K562 (cell line): ENCODE measurements around the gene SPTBN5. TPM values are rescaled to one million over a fixed set of nuclear protein-coding genes. Genes with fewer than 3 reads are reported as not detected.

Experiments
- FOXP1 ChIP-seq: sonication (generic); formaldehyde crosslinking; IDR thresholded peaks from 2 replicates; pipeline ENCODE4 v1.8.0; 2022; ENCODE audit warnings: mild to moderate bottlenecking, missing genetic modification reagents
- GATAD2A ChIP-seq: fragments of 450-650 bp; IDR thresholded peaks from 2 replicates; pipeline ENCODE4 v1.6.1; 2017
- HDGF ChIP-seq: fragments of 450-650 bp; IDR thresholded peaks from 2 replicates; pipeline ENCODE4 v1.6.1; 2016
- HOXB6 ChIP-seq: fragments of 250-450 bp; sonication (Bioruptor Pico); IDR thresholded peaks from 2 replicates; pipeline ENCODE4 v1.5.1; 2022; ENCODE audit warnings: mild to moderate bottlenecking, borderline replicate concordance
- KLF13 ChIP-seq: fragments of 450-650 bp; IDR thresholded peaks from 2 replicates; pipeline ENCODE4 v1.6.1; 2016; ENCODE audit warnings: missing genetic modification characterization, low read depth, mild to moderate bottlenecking, missing compliant biosample characterization, moderate library complexity, borderline replicate concordance
- MEF2A ChIP-seq: IDR thresholded peaks from 2 replicates; pipeline ENCODE4 v1.6.1; 2011; ENCODE audit warnings: low read depth, mild to moderate bottlenecking, low read length, moderate library complexity; ENCODE audit not compliant: control insufficient read depth
- MYBL2 ChIP-seq, 2 experiments: fragments of 450-650 bp in 1 of 2; sonication (generic) in 1 of 2; formaldehyde crosslinking in 1 of 2; IDR thresholded peaks; 2 replicates each; pipeline versions ENCODE4 v1.6.1 to v1.8.1; 2017 to 2022; ENCODE audit warnings: borderline replicate concordance in 1 of 2, inconsistent platforms in 1 of 2, low read depth in 1 of 2, mild to moderate bottlenecking in 1 of 2, missing genetic modification reagents in 1 of 2, moderate library complexity in 1 of 2
- SMARCC2 ChIP-seq: fragments of 450-650 bp; IDR thresholded peaks from 2 replicates; pipeline ENCODE4 v1.6.1; 2017; ENCODE audit warnings: antibody characterized with exemption, moderate library complexity, mild to moderate bottlenecking, low read depth
- TEAD4 ChIP-seq, 2 experiments: sonication (generic) in 1 of 2; formaldehyde crosslinking in 1 of 2; IDR thresholded peaks; 2 replicates each; pipeline versions ENCODE4 v1.6.1 to v1.8.0; 2012 to 2022; ENCODE audit warnings: borderline replicate concordance in 1 of 2, inconsistent platforms in 1 of 2, low read length in 1 of 2, mild to moderate bottlenecking in 1 of 2, missing genetic modification reagents in 1 of 2
- ZBTB49 ChIP-seq: sonication (generic); formaldehyde crosslinking; IDR thresholded peaks from 2 replicates; pipeline ENCODE4 v1.8.0; 2022; ENCODE audit warnings: missing genetic modification reagents, mild to moderate bottlenecking, borderline replicate concordance
- ZFX ChIP-seq: sonication (generic); formaldehyde crosslinking; IDR thresholded peaks from 2 replicates; pipeline ENCODE4 v1.8.0; 2022; ENCODE audit warnings: mild to moderate bottlenecking, missing genetic modification reagents, moderate library complexity
- ZKSCAN8 ChIP-seq: fragments of 200-800 bp; sonication (Bioruptor generic); IDR thresholded peaks from 2 replicates; pipeline ENCODE4 v1.6.1; 2016; ENCODE audit warnings: missing genetic modification characterization, missing compliant biosample characterization
- ZNF232 ChIP-seq: sonication (generic); formaldehyde crosslinking; IDR thresholded peaks from 2 replicates; pipeline ENCODE4 v1.8.0; 2022; ENCODE audit warnings: mild to moderate bottlenecking, missing genetic modification reagents
- ZNF398 ChIP-seq: fragments of 250-450 bp; sonication (Bioruptor Pico); IDR thresholded peaks from 2 replicates; pipeline ENCODE4 v1.8.0; 2021; ENCODE audit warnings: moderate library complexity, mild to moderate bottlenecking, inconsistent platforms
- ZNF609 ChIP-seq: sonication (generic); formaldehyde crosslinking; IDR thresholded peaks from 2 replicates; pipeline ENCODE4 v1.8.1; 2023; ENCODE audit warnings: missing genetic modification reagents, mild to moderate bottlenecking, borderline replicate concordance
- ZNF644 ChIP-seq: fragments of 200-800 bp; sonication (Bioruptor generic); IDR thresholded peaks from 2 replicates; pipeline ENCODE4 v1.6.1; 2016; ENCODE audit warnings: low read depth, missing genetic modification characterization, missing compliant biosample characterization
- polyA plus RNA-seq, 8 experiments: library from polyadenylated mRNA; depleted of rRNA in 4 of 8; stranded (reverse) in 5 of 8; unstranded in 3 of 8; fragments of >200 nt; fragmentation: Nextera tagmentation in 2 of 8; fragmentation: Illumina TruSeq in 1 of 8; extraction: Ambion mirVana in 2 of 8; extraction: Trizol in 1 of 8; gene quantifications; 2 replicates each; pipeline versions ENCODE4 v1.2.1 to v1.2.3, GENCODE V29; 2011 to 2014; ENCODE audit warnings: inconsistent platforms in 1 of 8, missing spikeins in 1 of 8
- total RNA-seq, 7 experiments: library from RNA; depleted of rRNA in 6 of 7; stranded (reverse); fragments of >200 nt in 6 of 7; fragmentation: Illumina TruSeq in 2 of 7; extraction: Trizol in 2 of 7; gene quantifications; 2 replicates each; pipeline versions ENCODE4 v1.2.1 to v1.2.3, GENCODE V29; 2011 to 2021; ENCODE audit warnings: low replicate concordance in 1 of 7

Gene SPTBN5
- total and polyA plus RNA-seq, 9 of the 15 experiments (the other 6 are each of a cell fraction or from before 2014, with no cell fraction given), result 0.02 TPM; not detected in 8

GRCh38 chr15:41917767-41918430, 24.0 kb upstream of the SPTBN5 start (continued):
- TF ChIP-seq ZBTB49 (CRISPR knock-in tag) (no peak), TEAD4 (IDR thresholded peaks at IDR 0.05; ENCODE audit: low read length) (peak; percentile 62; the same call in 1 of the 2 replicates), TEAD4 (CRISPR knock-in tag; IDR thresholded peaks at IDR 0.05; ENCODE audit: borderline replicate concordance) (no peak), ZNF609 (CRISPR knock-in tag) (no peak), ZNF644 (tag) (no peak), GATAD2A (no peak), SMARCC2 (peak; percentile 39; the same call in 1 of the 2 replicates), MEF2A (no peak), HOXB6 (CRISPR knock-in tag) (no peak), HDGF (no peak), FOXP1 (no peak), MYBL2 (IDR thresholded peaks at IDR 0.05; ENCODE audit: low read depth) (no peak), MYBL2 (CRISPR knock-in tag; IDR thresholded peaks at IDR 0.05; ENCODE audit: borderline replicate concordance) (no peak), ZNF232 (CRISPR knock-in tag) (no peak), KLF13 (tag) (no peak), ZFX (CRISPR knock-in tag) (no peak), ZKSCAN8 (CRISPR knock-in tag) (no peak), ZNF398 (CRISPR knock-in tag) (no peak)
